ENCODE measurements around the gene COL4A3. TPM values are rescaled to one million over a fixed set of nuclear protein-coding genes. Genes with fewer than 3 reads are reported as not detected.

COL4A3 gene
- total and polyA plus RNA-seq, 2 experiments from 2014 or later: 0.29 TPM; not detected in 1

DNA sequence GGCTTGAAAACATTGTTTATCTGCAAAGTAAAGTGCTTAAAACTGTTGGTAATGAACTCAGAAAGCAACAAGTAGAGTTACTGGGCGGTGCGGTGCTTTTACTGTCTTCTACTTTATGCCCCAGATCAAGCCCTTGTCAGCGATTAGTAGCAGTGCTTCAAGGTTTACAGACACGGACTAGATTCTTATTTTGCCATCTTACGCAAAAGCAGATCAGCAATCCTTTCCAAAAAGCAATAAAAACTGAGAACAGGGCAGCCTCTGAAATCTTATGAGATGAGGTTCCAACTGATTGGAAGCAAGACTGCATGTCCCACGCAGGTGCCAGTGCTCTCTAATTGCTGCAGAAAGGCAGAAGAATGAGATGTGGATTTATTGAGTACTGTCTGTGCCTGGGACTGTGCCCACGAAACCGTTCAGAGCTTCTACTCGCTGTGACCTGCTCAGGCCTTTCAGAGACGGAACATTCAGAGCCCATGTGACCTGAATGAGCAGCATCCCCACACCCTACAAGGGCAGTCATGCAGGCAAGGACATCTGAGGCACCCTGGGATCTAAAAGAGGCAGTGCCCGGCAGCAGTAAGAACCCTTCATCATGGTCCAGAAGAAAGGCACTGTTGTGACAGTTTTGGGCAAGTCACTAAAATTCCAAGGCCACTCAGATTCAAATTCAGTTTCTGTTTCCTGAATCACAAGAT, 15.7 kb downstream of the COL4A3 start:
- H3K27me3 ChIP-seq: no peaks in the 10 kb centered on the region
- H3K36me3 ChIP-seq: no peaks in the 10 kb centered on the region
- no peak overlapping the region for H3K27ac ChIP-seq
- no peaks in the 10 kb centered on the region for H3K4me1 ChIP-seq (ENCODE audit: low read depth)
- TF ChIP-seq, protein P1, sequence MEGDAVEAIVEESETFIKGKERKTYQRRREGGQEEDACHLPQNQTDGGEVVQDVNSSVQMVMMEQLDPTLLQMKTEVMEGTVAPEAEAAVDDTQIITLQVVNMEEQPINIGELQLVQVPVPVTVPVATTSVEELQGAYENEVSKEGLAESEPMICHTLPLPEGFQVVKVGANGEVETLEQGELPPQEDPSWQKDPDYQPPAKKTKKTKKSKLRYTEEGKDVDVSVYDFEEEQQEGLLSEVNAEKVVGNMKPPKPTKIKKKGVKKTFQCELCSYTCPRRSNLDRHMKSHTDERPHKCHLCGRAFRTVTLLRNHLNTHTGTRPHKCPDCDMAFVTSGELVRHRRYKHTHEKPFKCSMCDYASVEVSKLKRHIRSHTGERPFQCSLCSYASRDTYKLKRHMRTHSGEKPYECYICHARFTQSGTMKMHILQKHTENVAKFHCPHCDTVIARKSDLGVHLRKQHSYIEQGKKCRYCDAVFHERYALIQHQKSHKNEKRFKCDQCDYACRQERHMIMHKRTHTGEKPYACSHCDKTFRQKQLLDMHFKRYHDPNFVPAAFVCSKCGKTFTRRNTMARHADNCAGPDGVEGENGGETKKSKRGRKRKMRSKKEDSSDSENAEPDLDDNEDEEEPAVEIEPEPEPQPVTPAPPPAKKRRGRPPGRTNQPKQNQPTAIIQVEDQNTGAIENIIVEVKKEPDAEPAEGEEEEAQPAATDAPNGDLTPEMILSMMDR (IDR thresholded peaks at IDR 0.05; ENCODE audit: low read depth, low read length): no peak
- DNase-seq (ENCODE audit: low read depth in 1 of 2, low spot score in 1 of 2): no peak
- H3K4me3 ChIP-seq: no peak overlapping the region
- no peaks in the 10 kb centered on the region for H3K9me3 ChIP-seq (ENCODE audit: low read depth)

DNA sequence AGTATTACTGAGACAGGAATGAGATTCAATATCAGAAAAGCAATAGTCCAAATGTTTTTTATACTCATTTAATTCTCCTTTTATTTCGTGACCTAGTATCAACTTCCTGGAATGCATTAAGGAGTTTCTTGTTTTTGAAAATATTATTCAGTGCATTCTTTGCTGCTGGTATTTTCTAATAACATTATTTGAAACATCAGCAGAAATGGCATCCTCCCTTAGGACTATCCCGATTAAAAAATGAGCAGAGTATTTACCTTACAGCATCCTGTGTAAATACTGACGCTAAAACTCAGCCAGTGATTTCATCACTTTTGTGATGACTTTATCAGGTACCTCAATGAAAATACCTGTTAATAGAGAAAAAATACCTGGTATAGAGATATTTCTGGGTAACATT, 16.3 kb downstream of the COL4A3 start:
- no peaks in the 10 kb centered on the region for H3K36me3 ChIP-seq
- H3K4me1 ChIP-seq (ENCODE audit: low read depth): no peaks in the 10 kb centered on the region
- TF ChIP-seq, protein P1 (IDR thresholded peaks at IDR 0.05; ENCODE audit: low read depth, low read length): no peak
- no peaks in the 10 kb centered on the region for H3K9me3 ChIP-seq (ENCODE audit: low read depth)
- H3K4me3 ChIP-seq: no peak overlapping the region
- DNase-seq (ENCODE audit: low read depth in 1 of 2, low spot score in 1 of 2): no peak
- no peak overlapping the region for H3K27ac ChIP-seq
- H3K27me3 ChIP-seq: no peaks in the 10 kb centered on the region

DNA sequence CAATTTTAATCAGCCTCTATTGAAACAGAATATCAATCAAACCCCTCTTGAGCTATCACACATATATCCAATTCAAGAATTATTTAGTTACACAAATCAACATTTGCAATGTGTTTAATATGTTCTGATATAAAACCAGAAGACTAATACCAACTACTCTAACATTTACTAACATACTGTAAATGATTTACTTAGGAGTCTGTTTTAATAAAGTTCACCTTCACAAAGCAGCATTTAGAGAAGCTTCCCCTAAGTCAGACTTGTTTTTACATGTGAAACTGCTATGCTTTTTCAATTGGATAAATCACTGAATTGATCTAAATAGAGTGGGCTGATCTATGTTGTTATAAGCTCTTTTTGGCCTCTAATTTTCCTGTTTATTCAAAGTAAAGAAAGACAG, 18.3 kb downstream of the COL4A3 start:
- DNase-seq (ENCODE audit: low read depth in 1 of 2, low spot score in 1 of 2): no peak
- Histone ChIP-seq H3K4me3 (no peak overlapping the region), H3K4me1 (ENCODE audit: low read depth) (peaks cover 3% of the 10 kb centered on the region), H3K9me3 (ENCODE audit: low read depth) (no peaks in the 10 kb centered on the region), H3K27ac (no peak overlapping the region), H3K27me3 (no peaks in the 10 kb centered on the region), H3K36me3 (no peaks in the 10 kb centered on the region)
- TF ChIP-seq, protein P1 (IDR thresholded peaks at IDR 0.05; ENCODE audit: low read depth, low read length): no peak

DNA sequence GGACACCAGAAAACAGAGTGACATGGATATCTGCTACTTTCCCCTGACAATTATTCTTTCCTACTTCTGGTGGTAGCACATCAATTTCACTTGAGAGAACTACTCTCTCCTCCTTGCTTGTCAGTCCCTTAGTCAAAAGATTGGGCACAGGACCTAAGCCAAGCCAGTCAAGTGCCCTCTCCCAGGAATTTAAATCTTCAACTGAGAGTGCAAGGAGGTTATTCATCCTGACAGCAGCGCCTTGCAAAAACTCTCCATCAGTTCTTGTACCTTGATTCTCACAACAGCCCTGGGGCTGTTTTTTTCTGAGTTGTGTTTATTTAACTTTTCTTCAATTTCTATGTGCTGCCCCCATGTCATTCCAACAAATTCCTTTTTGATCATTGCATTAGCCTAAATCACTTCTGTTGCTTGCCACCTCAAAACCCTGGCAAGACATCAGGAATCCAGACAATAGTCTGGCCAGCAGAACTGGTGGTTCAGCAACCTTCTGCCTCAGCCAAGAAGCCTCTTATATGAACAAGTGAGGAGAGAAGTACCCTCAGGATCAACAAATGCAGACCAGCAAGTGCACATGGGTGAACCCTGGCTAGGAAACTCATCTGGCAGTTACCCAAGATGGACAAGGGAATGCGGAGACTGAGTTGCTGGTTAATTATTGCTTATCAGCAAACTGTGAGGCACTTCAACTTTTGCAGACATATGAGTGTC, 19.4 kb downstream of the COL4A3 start:
- TF ChIP-seq, protein P1 (IDR thresholded peaks at IDR 0.05; ENCODE audit: low read depth, low read length): no peak
- no peak overlapping the region for H3K4me3 ChIP-seq
- H3K27ac ChIP-seq: no peak overlapping the region
- peaks cover 12% of the 10 kb centered on the region for H3K4me1 ChIP-seq (ENCODE audit: low read depth)
- peak in 1 of 2 donors; percentile 6 for DNase-seq (ENCODE audit: low read depth in 1 of 2, low spot score in 1 of 2)
- H3K27me3 ChIP-seq: no peaks in the 10 kb centered on the region
- H3K9me3 ChIP-seq (ENCODE audit: low read depth): no peaks in the 10 kb centered on the region
- no peaks in the 10 kb centered on the region for H3K36me3 ChIP-seq

DNA sequence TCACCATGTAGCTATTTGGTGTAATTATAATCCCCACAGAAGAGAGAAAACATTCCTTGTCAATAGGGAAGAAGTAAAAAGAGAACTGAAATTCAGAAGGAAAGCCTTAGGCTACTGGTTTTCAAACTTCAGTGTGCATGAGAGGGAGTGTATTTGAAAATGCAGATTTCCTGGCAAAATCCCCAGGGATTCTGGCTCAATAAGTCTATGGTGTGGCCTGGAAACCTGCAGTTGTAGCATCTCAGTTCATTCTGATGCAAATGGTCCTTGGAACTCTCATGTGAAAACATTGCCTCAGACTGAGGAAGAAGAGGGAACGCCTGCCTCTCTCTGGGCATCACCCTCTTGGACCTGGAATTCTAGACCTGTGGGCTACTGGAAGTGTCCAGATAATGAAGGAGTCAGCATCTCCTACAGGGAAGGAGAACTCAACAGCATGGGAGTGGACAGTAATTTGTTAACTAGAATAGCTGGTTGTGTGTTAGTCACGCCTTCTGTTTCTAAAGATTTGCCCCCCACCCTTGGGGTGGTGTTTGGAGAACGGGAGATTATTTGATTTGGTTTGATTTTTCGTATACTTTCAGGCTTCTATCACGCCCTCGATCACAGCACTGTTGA, 21.3 kb downstream of the COL4A3 start:
- no peak overlapping the region for H3K27ac ChIP-seq
- H3K9me3 ChIP-seq (ENCODE audit: low read depth): no peaks in the 10 kb centered on the region
- peaks cover 21% of the 10 kb centered on the region for H3K4me1 ChIP-seq (ENCODE audit: low read depth)
- no peak overlapping the region for H3K4me3 ChIP-seq
- no peaks in the 10 kb centered on the region for H3K27me3 ChIP-seq
- TF ChIP-seq, protein P1 (IDR thresholded peaks at IDR 0.05; ENCODE audit: low read depth, low read length): no peak
- H3K36me3 ChIP-seq: no peaks in the 10 kb centered on the region
- no peak for DNase-seq (ENCODE audit: low read depth in 1 of 2, low spot score in 1 of 2)
